Esophagus mucosa (tissue), 1 donor: ENCODE measurements around the gene HOXB13. TPM values are rescaled to one million over a fixed set of nuclear protein-coding genes. Genes with fewer than 3 reads are reported as not detected.

ENCODE experiments used
- ATAC-seq: fragments of 200-7000 bp; cut with Tn5 transposase; one replicate; pipeline ENCODE4 v1.9.1; 2020
- total RNA-seq: library from RNA; stranded (reverse); gene quantifications from one replicate; pipeline ENCODE4 v1.2.4, GENCODE V29; 2023
- donor health status: DM: yes; HTN: yes; CAD: no.

The HOXB13 gene
- total RNA-seq, 1 donor from 2014 or later = not detected

GRCh38 chr17:48748718-48749566 is 20.4 kb upstream of the HOXB13 start:
- ATAC-seq = no peak

- ATAC-seq = no peak
Measured at GRCh38 chr17:48747445-48748363, 19.2 kb upstream of the HOXB13 start.

- ATAC-seq = no peak
Measured at GRCh38 chr17:48746916-48747444, 18.4 kb upstream of the HOXB13 start.

- ATAC-seq = peak; percentile 49
Measured at GRCh38 chr17:48745381-48746275, 17.1 kb upstream of the HOXB13 start.

- no peak for ATAC-seq
Measured at GRCh38 chr17:48740537-48740936, 12.0 kb upstream of the HOXB13 start.

- peak; percentile 59 for ATAC-seq
Measured at GRCh38 chr17:48738803-48739526, 10.4 kb upstream of the HOXB13 start.

GRCh38 chr17:48738424-48738802 is 9.9 kb upstream of the HOXB13 start:
- peak; percentile 18 for ATAC-seq

GRCh38 chr17:48737330-48738043 is 8.9 kb upstream of the HOXB13 start:
- ATAC-seq = no peak

- ATAC-seq = no peak
Measured at GRCh38 chr17:48735062-48735351, 6.5 kb upstream of the HOXB13 start.

- ATAC-seq = no peak
Measured at GRCh38 chr17:48734333-48735061, 5.9 kb upstream of the HOXB13 start.

GRCh38 chr17:48733632-48734328 is 5.2 kb upstream of the HOXB13 start:
- no peak for ATAC-seq

GRCh38 chr17:48732688-48733629 is 4.4 kb upstream of the HOXB13 start:
- no peak for ATAC-seq

GRCh38 chr17:48731355-48731754 is 2.8 kb upstream of the HOXB13 start:
- ATAC-seq = no peak

GRCh38 chr17:48730240-48730550 is 1.6 kb upstream of the HOXB13 start:
- ATAC-seq = no peak

GRCh38 chr17:48729335-48730239 is 1.0 kb upstream of the HOXB13 start:
- no peak for ATAC-seq

GRCh38 chr17:48727415-48728175 is 955 bp downstream of the HOXB13 start:
- ATAC-seq = no peak

- no peak for ATAC-seq
Measured at GRCh38 chr17:48726916-48727286, 1.6 kb downstream of the HOXB13 start.
